ENCODE measurements around the gene PARVG.

Gene PARVG

DNA sequence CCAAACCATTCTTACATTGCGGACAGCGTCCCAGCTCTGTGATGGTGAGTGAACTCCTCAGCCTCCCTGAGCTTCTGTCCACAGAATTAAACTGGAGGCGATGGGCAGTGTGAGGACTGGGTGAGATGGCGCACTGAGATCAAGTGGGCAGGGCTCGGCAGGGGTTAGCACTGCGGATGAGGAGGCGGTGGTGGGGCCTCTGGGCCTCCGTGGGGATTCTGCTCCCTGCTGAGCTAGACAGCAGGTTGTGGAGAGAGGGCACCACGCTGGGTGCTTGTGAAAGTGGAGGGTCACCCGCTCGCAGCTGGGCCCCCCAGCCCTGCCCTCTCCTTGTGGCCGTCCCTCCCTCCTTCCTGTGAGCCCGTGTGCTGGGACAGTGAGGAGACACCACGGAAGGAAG, 25.6 kb upstream of the PARVG start:
- DNase-seq = no peak

DNA sequence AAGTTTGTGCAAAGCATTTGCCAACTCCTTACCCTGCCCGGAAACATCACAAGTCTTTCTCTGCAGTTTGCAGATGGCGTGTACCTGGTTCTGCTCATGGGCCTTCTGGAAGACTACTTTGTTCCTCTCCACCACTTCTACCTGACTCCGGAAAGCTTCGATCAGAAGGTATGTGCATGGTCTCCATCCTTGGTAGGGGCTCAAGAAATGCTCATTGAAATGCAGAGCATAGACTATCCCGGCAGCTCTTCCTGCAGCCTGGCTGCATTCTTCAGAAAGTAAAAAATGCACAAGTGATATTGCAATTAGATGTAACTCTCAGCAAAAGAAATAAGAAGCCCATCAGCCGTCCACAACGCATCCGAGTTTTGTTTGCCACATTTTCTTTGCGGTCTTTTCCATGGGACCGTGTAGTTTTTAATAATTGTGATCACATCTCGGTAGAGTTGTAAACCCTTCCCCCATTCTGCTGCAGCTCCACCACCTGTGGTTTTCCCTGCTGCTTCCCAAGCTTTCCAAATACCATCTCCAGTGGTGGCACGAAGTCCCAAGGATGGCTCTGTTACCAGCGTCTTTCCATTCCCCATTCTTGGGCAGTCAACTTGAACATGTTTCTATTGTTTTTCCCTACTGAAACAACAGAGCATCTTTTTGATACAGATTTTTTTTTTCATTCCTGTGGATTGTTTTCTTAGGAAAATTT, 22.7 kb upstream of the PARVG start:
- DNase-seq = no peak

DNA sequence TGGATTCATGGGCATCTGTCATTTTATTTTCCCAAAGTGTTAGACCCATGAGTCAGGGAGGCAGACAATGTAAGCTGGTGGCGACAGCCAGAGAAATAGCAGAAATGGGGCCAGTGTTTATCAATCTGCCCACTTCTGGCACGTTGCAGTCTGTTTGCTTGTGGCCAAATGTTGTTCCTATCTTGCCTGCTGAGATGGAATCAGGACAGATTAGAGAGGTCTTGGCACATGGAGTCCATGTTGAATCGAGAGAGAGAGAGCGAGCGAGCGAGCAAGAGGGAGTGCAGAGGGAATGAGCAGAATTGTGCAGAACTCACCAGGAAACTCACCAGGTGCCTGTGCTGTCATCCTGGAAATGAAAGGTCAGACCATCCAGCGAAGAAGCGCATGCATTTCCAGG, 21.9 kb upstream of the PARVG start:
- DNase-seq = no peak

DNA sequence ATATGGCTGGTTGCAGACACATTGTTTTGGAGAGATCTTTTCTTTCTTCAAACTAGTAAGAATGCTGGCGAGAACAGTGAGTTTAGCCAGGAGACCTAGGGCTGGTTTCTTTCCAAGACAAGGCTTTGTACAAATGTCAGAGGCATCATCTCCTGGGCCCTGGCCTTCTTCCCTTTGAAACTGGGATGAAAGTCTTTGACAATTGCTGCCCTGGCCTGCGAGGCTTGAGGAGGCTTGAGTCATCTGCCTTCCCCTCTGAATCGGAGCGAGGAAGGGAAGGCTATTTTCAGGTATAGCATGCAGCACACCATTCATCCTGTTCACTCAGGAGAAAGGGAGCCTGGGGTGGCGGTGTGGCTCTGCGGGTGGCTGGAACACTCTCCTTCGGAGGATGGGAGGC, 21.5 kb upstream of the PARVG start:
- no peak for DNase-seq

GRCh38 chr22:44159811-44160210, 20.9 kb upstream of the PARVG start:
- no peak for DNase-seq

GRCh38 chr22:44160421-44160820, 20.3 kb upstream of the PARVG start:
- DNase-seq = no peak

DNA sequence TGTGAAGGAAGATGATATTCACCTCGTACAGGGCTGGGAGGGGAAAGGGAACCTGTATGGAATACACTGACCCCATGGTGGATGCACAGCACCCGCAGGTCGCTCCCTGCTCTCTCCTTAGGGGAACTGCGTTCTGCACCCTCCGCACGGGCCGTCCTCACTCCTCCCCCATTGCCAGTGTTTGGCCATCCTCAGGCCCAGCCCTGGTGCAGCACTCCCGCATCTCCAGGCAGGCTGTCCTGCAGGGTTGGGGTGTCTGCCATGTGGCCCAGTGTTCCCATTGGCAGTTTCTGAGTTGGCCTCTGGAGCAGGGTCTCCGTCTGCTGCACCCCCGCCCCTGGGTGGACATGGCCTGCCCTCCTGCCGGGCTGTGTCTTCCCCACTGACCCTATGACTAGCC, 19.1 kb upstream of the PARVG start:
- DNase-seq = no peak

DNA sequence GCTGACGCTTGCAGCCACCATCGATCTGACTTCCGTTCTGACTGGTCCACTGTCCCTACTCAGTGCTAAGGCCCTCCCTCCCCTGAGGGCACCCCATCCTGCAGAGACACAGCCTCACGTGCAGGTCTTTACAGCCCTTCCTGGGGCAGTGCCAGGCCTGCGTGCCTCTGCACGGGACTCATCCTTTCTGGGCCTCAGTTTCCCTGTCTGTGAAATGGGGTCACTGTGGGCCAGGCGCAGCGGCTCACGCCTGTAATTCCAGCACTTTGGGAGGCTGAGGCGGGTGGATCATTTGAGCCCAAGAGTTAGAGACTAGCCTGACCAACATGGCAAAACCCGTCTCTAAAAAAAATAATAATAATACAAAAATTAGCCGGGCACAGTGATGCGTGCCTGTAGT, 17.8 kb upstream of the PARVG start:
- DNase-seq = no peak

DNA sequence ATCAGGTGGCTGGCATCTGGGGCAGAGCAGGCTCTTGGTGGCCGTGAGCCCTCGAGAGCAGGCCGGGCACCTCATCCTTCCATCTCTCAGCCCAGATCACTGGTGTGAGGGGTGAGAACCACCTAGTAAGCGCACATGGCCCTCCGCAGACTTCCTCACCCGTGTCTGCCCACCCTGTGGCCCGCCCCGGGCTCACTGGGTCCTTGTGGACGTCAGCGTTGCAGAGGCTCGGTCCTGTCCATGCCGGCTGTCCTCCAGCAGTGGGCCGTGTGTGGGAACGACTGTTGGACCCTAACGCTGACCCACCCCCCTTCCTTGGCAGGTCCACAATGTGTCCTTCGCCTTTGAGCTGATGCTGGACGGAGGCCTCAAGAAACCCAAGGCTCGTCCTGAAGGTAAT, 17.2 kb upstream of the PARVG start:
- DNase-seq = no peak

DNA sequence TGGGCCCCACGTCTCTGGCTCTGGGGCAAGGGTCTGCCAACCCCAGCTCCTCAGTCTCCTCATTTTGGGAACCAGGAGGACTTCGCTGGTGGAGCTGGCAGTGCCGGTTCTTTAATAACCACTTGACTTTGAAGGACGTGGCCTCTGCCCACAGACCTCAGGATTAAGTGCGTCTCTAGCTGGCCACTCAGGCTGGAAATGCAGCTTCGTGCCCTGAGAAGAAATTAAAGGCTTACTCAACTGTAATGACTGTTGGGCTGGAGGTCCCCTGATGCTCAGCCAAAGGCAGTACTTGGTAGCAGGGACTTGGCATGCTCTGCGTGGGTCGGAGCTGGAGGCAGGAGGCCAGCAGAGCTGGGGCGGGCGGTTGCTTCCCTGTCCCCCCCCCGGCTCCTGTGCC, 16.7 kb upstream of the PARVG start:
- no peak for DNase-seq

- no peak for DNase-seq
Measured at GRCh38 chr22:44165286-44165874, 15.3 kb upstream of the PARVG start.

GRCh38 chr22:44166498-44167276, 14.0 kb upstream of the PARVG start:
- DNase-seq = no peak

DNA sequence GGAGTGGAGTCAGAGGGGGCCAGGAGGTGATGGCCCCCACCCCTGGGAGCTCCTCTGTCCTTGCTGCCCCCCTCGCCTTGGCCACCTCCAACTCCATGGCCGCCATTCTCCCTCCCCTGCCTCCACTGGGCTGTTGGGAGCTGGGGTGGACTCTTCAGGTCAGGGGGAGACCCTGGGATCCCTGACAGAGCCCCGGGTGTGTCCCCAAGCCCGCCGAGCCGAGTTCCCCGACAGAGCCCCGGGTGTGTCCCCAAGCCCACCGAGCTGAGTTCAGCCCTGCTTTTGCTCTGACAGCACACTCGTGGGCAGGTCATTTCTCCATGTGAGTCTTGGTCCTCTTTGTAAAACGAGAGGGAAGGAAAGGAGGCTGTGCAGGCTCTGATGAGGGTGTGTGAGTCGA, 13.2 kb upstream of the PARVG start:
- no peak for DNase-seq

DNA sequence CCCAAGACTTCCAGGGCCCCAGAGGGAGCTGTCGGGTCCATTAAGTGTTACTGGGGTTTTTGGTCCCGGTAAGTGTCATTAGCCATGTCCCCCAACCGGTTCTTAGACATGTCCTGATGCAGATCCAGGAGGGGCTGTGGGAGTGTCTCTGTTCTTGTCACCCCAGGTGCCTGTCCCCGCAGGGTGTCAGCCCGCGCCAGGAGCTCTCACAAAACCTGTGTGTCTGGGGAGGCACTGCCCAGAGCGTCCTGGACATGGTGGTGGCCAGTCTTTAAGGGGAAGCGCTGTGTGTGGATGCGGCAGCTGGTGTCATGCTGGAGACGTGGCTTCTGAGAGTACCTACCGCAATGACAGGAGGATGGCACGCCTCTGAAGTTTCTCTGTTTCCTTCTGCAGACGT, 12.5 kb upstream of the PARVG start:
- DNase-seq = no peak

DNA sequence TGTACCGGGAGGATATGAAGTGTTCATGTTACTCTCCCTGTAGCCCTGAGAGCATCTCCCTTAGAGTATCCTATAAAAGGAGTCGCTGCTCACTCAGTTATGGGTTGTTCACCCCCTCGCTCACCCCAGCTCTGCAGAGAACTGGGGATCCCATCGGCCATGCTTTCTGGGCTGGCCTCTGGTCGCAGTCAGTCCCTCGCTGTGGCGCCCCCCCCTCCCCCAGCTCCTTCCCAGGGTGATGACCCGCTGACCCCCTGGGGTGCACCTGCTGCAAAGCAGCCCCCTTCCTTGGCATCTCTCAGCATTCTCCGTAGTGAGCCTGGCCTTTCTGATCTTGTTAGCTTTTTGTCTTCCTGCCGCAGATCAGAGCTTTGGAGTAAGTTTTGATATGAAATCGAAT, 10.3 kb upstream of the PARVG start:
- DNase-seq = no peak

DNA sequence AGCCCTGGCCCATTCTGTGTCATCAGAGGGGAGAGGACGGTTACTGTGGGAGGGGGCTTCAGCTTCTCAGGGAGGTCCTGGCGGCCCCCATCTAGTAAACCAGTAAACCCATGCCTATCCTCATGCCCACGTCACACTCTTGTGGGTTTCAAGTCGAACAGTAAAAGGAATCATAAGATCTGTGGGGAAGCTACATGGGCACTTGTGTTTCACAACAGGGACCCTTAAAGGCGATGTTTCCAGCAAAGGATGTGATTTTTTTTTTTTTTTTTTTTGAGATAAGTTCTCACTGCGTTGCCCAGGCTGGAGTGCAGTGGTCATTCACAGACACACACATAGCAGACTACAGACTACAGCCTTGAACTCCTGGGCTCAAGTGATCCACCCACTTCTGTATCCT, 9.2 kb upstream of the PARVG start:
- DNase-seq = no peak

GRCh38 chr22:44172370-44173108, 8.2 kb upstream of the PARVG start:
- peak; percentile 93 for DNase-seq

DNA sequence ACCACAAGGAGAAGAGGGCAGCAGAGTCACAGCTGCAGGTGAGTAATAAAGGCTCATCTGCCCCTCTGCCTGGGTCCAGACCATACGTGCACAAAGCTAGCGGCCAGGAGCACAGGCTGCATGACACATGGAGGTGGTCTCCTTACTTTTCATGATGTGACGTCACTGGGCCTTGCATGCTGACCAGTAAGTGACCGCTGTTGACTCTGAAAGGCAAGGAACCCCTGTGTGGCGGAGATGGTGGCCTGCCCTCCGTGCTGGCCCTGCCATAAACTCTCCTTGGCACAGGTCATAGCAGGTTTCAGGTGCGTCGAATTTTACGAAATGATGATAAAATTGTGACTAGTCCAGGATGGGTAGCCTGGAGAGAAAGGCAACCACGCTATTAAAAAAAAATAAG, 7.6 kb upstream of the PARVG start:
- no peak for DNase-seq

DNA sequence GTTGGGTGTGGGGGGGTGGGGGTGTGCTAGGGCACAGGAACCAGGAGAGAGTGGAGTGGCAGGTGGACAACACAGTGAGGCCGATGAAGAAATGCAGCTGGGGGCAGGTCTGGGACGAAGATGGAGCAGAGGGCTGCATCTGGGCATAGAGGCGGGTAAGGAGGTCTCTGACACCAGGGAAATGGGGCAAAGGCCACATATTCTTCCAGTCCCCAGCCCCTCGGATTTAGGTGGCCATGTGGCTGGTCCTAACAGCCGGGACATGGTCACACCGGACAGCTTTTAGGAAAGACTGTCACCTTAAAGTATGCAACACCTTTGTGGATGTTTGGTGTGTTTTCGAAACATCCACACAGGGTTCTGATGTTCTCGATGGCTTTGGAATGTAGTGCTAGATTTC, 5.0 kb upstream of the PARVG start:
- no peak for DNase-seq

GRCh38 chr22:44179196-44179988, 1.3 kb upstream of the PARVG start:
- no peak for DNase-seq

GRCh38 chr22:44179989-44180705, 578 bp upstream of the PARVG start:
- DNase-seq = no peak
